Measurements from ENCODE around the gene FGGY. TPM values are rescaled to one million over a fixed set of nuclear protein-coding genes. Genes with fewer than 3 reads are reported as not detected.

FGGY gene
- total RNA-seq, 1 experiment from 2014 or later: 12.0 TPM

GRCh38 chr1:59368008-59368670 is 71.2 kb downstream of the FGGY start:
- ChIA-PET CTCF (no interaction called here), POLR2A (no interaction called here)
- Mint-ChIP-seq H3K4me1 (no peaks in the 10 kb centered on the region), H3K4me3 (no peak overlapping the region), H3K36me3 (peaks cover 18% of the 10 kb centered on the region), H3K27ac (no peak overlapping the region), H3K9me3 (peaks cover 21% of the 10 kb centered on the region), H3K27me3 (ENCODE audit: low read depth) (peaks cover 2% of the 10 kb centered on the region; the same call in 1 of the 2 replicates)
- TF ChIP-seq NFATC4 (CRISPR knock-in tag; IDR thresholded peaks at IDR 0.05): no peak
- no peak for TF ChIP-seq OVOL2 (CRISPR knock-in tag; IDR thresholded peaks at IDR 0.05; ENCODE audit: borderline replicate concordance)
- TF ChIP-seq TEAD4 (CRISPR knock-in tag; IDR thresholded peaks at IDR 0.05): no peak
- ATAC-seq: no peak
- no peak for DNase-seq (ENCODE audit: low spot score)

GRCh38 chr1:59375321-59376220 is 78.7 kb downstream of the FGGY start:
- ATAC-seq (no peak), DNase-seq (ENCODE audit: low spot score) (no peak)
- Mint-ChIP-seq H3K4me1 (no peaks in the 10 kb centered on the region), H3K36me3 (peaks cover 14% of the 10 kb centered on the region), H3K27ac (no peak overlapping the region), H3K4me3 (no peak overlapping the region), H3K9me3 (peaks cover 3% of the 10 kb centered on the region), H3K27me3 (ENCODE audit: low read depth) (no peaks in the 10 kb centered on the region)
- TF ChIP-seq ESRRA (CRISPR knock-in tag; IDR thresholded peaks at IDR 0.05; ENCODE audit: borderline replicate concordance) (no peak), TEAD1 (CRISPR knock-in tag; IDR thresholded peaks at IDR 0.05) (no peak), ZNF232 (CRISPR knock-in tag; IDR thresholded peaks at IDR 0.05) (no peak), ZNF317 (CRISPR knock-in tag; IDR thresholded peaks at IDR 0.05; ENCODE audit: borderline replicate concordance, low read depth) (no peak), JAZF1 (CRISPR knock-in tag; IDR thresholded peaks at IDR 0.05) (no peak), SMAD3 (CRISPR knock-in tag; IDR thresholded peaks at IDR 0.05; ENCODE audit: borderline replicate concordance) (no peak), EMX1 (CRISPR knock-in tag; IDR thresholded peaks at IDR 0.05) (no peak), GABPB1 (CRISPR knock-in tag; IDR thresholded peaks at IDR 0.05) (no peak), NFE2L1 (CRISPR knock-in tag; IDR thresholded peaks at IDR 0.05) (no peak), SMAD4 (CRISPR knock-in tag; IDR thresholded peaks at IDR 0.05) (no peak), FOXJ3 (CRISPR knock-in tag; IDR thresholded peaks at IDR 0.05; ENCODE audit: borderline replicate concordance) (no peak), E2F4 (CRISPR knock-in tag; IDR thresholded peaks at IDR 0.05; ENCODE audit: borderline replicate concordance, low read depth) (no peak), TP53 (CRISPR knock-in tag; IDR thresholded peaks at IDR 0.05) (no peak), HMGA2 (CRISPR knock-in tag; IDR thresholded peaks at IDR 0.05) (no peak), MYBL2 (CRISPR knock-in tag; IDR thresholded peaks at IDR 0.05) (no peak), ZNF512 (CRISPR knock-in tag; IDR thresholded peaks at IDR 0.05; ENCODE audit: borderline replicate concordance) (no peak)
- TF ChIP-seq, protein P1, sequence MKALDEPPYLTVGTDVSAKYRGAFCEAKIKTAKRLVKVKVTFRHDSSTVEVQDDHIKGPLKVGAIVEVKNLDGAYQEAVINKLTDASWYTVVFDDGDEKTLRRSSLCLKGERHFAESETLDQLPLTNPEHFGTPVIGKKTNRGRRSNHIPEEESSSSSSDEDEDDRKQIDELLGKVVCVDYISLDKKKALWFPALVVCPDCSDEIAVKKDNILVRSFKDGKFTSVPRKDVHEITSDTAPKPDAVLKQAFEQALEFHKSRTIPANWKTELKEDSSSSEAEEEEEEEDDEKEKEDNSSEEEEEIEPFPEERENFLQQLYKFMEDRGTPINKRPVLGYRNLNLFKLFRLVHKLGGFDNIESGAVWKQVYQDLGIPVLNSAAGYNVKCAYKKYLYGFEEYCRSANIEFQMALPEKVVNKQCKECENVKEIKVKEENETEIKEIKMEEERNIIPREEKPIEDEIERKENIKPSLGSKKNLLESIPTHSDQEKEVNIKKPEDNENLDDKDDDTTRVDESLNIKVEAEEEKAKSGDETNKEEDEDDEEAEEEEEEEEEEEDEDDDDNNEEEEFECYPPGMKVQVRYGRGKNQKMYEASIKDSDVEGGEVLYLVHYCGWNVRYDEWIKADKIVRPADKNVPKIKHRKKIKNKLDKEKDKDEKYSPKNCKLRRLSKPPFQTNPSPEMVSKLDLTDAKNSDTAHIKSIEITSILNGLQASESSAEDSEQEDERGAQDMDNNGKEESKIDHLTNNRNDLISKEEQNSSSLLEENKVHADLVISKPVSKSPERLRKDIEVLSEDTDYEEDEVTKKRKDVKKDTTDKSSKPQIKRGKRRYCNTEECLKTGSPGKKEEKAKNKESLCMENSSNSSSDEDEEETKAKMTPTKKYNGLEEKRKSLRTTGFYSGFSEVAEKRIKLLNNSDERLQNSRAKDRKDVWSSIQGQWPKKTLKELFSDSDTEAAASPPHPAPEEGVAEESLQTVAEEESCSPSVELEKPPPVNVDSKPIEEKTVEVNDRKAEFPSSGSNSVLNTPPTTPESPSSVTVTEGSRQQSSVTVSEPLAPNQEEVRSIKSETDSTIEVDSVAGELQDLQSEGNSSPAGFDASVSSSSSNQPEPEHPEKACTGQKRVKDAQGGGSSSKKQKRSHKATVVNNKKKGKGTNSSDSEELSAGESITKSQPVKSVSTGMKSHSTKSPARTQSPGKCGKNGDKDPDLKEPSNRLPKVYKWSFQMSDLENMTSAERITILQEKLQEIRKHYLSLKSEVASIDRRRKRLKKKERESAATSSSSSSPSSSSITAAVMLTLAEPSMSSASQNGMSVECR (CRISPR knock-in tag; IDR thresholded peaks at IDR 0.05; ENCODE audit: borderline replicate concordance): no peak
- ChIA-PET CTCF (no interaction called here), POLR2A (no interaction called here)

Data from WTC11 (cell line).